Tibial nerve (tissue), 4 donors: ENCODE data around the gene FBLL1. TPM values are rescaled to one million over a fixed set of nuclear protein-coding genes. Genes with fewer than 3 reads are reported as not detected.
"Not testable (repeated sequence)": the region's sequence is repeated elsewhere in the genome, so short reads cannot be mapped to it uniquely, and the experiment has no call there.

Source experiments
- DNase-seq, 2 donors: peaks; one replicate each; pipeline ENCODE4 v3.0.0-alpha.2; 2019; ENCODE audit warnings: low spot score in 2 of 2
- H3K27ac ChIP-seq, 4 donors: fragments of 200-600 bp; sonication (generic) in 3 of 4; one replicate each; pipeline ENCODE4 v1.5.1; 2017 to 2019; ENCODE audit warnings: mild to moderate bottlenecking in 1 of 4
- H3K27me3 ChIP-seq, 2 donors: fragments of 200-600 bp; sonication (generic) in 1 of 2; one replicate each; pipeline versions ENCODE4 v1.5.1 to v1.6.0; 2017 to 2019
- H3K36me3 ChIP-seq, 3 donors: fragments of 200-600 bp; sonication (generic); one replicate each; pipeline ENCODE4 v1.5.1; 2018 to 2019
- H3K4me1 ChIP-seq, 4 donors: fragments of 200-600 bp; sonication (generic) in 3 of 4; one replicate each; pipeline ENCODE4 v1.5.1; 2017 to 2019
- H3K4me3 ChIP-seq, 4 donors: fragments of 200-600 bp; sonication (generic) in 3 of 4; one replicate each; pipeline ENCODE4 v1.5.1; 2017 to 2019; ENCODE audit warnings: mild to moderate bottlenecking in 1 of 4, moderate library complexity in 1 of 4
- H3K9me3 ChIP-seq, 4 donors: fragments of 200-600 bp; sonication (generic) in 3 of 4; one replicate each; pipeline ENCODE4 v1.5.1; 2017 to 2019
- EP300 ChIP-seq, 2 donors: sonication (generic); formaldehyde crosslinking; IDR thresholded peaks; one replicate each; pipeline ENCODE4 v1.6.1; 2017; ENCODE audit warnings: antibody characterized with exemption in 2 of 2, mild to moderate bottlenecking in 1 of 2
- POLR2A ChIP-seq, 2 donors: fragments of 450-650 bp; IDR thresholded peaks; one replicate each; pipeline ENCODE4 v1.6.1; 2017; ENCODE audit warnings: antibody characterized with exemption in 2 of 2, mild to moderate bottlenecking in 2 of 2, moderate library complexity in 2 of 2
- WGBS, 2 donors: methylation state at CpG; one replicate each; pipeline ENCODE4 v1.1.5; 2018; 5-methylcytosine and 5-hydroxymethylcytosine counted together
- total RNA-seq, 4 donors: library from RNA; depleted of rRNA; stranded (reverse); fragments of >200 nt; gene quantifications; one replicate each; pipeline ENCODE4 v1.1.0, GENCODE V29; 2016
- TF ChIP-seq, protein P1 (sequence below), 5 experiments: fragments of 200-600 bp in 3 of 5; fragments of 450-650 bp in 2 of 5; sonication (generic) in 3 of 5; IDR thresholded peaks; one replicate each; pipeline ENCODE4 v1.5.1; 2016 to 2019; ENCODE audit warnings: antibody characterized with exemption in 5 of 5, mild to moderate bottlenecking in 3 of 5, moderate library complexity in 2 of 5

The FBLL1 gene
- total RNA-seq, 4 donors from 2014 or later = not detected

DNA sequence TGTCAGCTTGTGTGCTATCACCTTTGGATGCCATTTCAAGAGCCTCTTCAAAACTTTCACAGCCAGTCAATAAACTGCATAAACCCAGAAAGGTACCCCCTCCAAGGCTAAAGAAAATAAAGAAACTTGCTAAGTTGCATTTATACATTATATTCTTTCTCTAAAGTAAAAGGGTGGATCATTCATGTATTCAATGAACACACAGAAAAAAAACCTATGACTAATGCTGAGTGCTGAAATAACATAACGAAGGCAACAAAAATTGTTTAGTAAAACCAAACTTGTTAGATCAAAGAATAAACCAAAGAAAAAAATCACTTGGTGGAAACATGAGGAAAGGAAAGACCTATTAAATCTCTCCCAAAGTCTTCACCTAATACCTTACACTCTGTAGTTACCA lies 34.9 kb downstream of the FBLL1 start:
- TF ChIP-seq EP300 (IDR thresholded peaks at IDR 0.05) = no peak
- TF ChIP-seq, protein P1, sequence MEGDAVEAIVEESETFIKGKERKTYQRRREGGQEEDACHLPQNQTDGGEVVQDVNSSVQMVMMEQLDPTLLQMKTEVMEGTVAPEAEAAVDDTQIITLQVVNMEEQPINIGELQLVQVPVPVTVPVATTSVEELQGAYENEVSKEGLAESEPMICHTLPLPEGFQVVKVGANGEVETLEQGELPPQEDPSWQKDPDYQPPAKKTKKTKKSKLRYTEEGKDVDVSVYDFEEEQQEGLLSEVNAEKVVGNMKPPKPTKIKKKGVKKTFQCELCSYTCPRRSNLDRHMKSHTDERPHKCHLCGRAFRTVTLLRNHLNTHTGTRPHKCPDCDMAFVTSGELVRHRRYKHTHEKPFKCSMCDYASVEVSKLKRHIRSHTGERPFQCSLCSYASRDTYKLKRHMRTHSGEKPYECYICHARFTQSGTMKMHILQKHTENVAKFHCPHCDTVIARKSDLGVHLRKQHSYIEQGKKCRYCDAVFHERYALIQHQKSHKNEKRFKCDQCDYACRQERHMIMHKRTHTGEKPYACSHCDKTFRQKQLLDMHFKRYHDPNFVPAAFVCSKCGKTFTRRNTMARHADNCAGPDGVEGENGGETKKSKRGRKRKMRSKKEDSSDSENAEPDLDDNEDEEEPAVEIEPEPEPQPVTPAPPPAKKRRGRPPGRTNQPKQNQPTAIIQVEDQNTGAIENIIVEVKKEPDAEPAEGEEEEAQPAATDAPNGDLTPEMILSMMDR (IDR thresholded peaks at IDR 0.05) = no peak
- no peak for TF ChIP-seq POLR2A (IDR thresholded peaks at IDR 0.05)
- no peak overlapping the region for H3K27ac ChIP-seq
- no peak overlapping the region for H3K4me3 ChIP-seq
- no peak for DNase-seq
- H3K4me1 ChIP-seq = peaks cover 0 to 18% (median 0%) of the 10 kb centered on the region in 4 donors
- H3K9me3 ChIP-seq = no peaks in the 10 kb centered on the region
- peaks cover 0 to 41% (median 0%) of the 10 kb centered on the region in 3 donors for H3K36me3 ChIP-seq
- 63 to 78% methylated on average over 1 of the region's 1 CpG for WGBS, 2 donors
- H3K27me3 ChIP-seq = no peaks in the 10 kb centered on the region

DNA sequence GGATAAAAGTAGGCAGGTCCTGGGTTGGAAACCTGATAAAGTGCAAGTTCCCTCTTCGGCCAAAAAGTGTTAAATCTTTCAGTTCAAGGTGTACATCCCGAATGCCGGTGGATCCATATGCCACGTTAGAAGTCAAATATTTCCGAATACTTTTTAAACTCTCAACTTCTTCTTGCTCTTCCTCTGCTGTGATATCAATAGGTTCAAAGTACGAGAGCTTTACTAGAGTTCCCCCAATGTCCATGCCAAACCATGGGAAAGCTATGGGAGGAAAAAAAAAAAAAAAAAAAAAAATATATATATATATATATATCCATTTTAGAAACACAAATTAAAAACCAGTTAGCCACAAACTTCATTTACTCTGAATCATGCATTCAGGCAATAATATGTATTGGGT lies 39.6 kb downstream of the FBLL1 start:
- WGBS, 2 donors = 96 to 98% methylated on average over 6 of the region's 6 CpGs
- Histone ChIP-seq H3K4me1 (no peaks in the 10 kb centered on the region), H3K4me3 (no peak overlapping the region), H3K9me3 (no peaks in the 10 kb centered on the region), H3K36me3 (peaks cover 0 to 24% (median 0%) of the 10 kb centered on the region in 3 donors), H3K27ac (no peak overlapping the region), H3K27me3 (no peaks in the 10 kb centered on the region)
- no peak for TF ChIP-seq EP300 (IDR thresholded peaks at IDR 0.05)
- no peak for DNase-seq

DNA sequence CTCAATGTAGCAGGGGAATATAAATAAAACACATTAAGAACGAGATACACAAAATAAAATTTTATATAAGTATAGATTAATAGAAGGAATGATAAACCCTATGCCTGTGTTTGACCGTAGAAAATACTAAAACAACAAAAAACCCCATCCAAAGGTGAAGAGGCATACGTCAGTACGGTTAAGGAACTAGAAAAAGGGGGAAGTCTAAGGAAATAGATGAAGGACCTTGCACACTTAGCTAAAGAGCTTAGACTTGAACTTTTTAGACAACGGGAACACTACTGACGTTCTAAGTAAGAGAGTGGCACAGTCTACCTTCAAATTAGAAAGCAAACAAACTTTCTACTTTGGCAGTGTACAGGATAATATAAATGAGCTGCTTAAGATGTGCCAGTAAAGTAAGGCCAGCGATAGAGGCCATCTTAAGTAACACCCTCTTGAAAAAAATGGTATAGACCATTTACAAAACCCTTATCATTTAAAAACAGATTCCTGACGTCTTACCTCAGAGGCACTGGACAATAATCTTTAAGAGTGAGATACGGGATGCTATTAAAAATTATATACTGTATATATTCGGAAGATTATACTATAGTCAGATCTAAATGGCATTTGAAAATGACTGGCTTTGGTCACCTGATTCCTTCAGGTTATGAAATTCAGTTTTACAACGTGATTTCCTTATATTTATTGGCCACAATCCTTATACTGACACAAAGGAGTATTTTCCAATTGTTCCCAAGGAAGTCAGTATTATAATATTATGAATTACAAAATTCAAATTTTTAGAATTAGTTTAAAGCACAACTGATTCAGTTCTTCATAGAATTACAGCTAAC lies 41.6 kb downstream of the FBLL1 start:
- Histone ChIP-seq H3K4me1 (peaks cover 0 to 4% (median 2%) of the 10 kb centered on the region in 4 donors), H3K36me3 (peaks cover 0 to 15% (median 0%) of the 10 kb centered on the region in 3 donors), H3K27me3 (no peaks in the 10 kb centered on the region), H3K4me3 (no peak overlapping the region), H3K27ac (no peak overlapping the region), H3K9me3 (no peaks in the 10 kb centered on the region)
- DNase-seq = no peak
- 89% methylated on average over 11 of the region's 11 CpGs for WGBS, 2 donors
- TF ChIP-seq POLR2A (IDR thresholded peaks at IDR 0.05) (no peak), EP300 (IDR thresholded peaks at IDR 0.05) (no peak)
- TF ChIP-seq, protein P1 (IDR thresholded peaks at IDR 0.05) = no peak

DNA sequence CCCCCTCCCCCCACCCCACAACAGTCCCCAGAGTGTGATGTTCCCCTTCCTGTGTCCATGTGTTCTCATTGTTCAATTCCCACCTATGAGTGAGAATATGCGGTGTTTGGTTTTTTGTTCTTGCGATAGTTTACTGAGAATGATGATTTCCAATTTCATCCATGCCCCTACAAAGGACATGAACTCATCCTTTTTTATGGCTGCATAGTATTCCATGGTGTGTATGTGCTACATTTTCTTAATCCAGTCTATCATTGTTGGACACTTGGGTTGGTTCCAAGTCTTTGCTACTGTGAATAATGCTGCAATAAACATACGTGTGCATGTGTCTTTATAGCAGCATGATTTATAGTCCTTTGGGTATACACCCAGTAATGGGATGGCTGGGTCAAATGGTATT lies 44.6 kb downstream of the FBLL1 start:
- not testable (repeated sequence) for H3K27me3 ChIP-seq, H3K27ac ChIP-seq, H3K36me3 ChIP-seq, H3K9me3 ChIP-seq, DNase-seq, H3K4me3 ChIP-seq
- peaks cover 0 to 29% (median 17%) of the 10 kb centered on the region in 4 donors for H3K4me1 ChIP-seq
- WGBS, 2 donors = 75 to 96% methylated on average over 2 of the region's 3 CpGs

DNA sequence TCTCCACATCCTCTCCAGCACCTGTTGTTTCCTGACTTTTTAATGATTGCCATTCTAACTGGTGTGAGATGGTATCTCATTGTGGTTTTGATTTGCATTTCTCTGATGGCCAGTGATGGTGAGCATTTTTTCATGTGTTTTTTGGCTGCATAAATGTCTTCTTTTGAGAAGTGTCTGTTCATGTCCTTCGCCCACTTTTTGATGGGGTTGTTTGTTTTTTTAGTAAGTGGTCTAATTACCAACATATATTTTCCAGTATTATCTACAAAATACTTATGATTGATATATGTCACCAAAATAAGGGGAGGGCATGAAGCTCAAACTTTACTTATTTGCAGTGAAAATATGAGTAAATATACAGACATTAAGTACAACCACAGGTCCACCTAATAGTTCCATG lies 45.1 kb downstream of the FBLL1 start:
- 100% methylated on average over 1 of the region's 1 CpG for WGBS, 2 donors
- H3K27me3 ChIP-seq, DNase-seq, H3K9me3 ChIP-seq, H3K4me3 ChIP-seq, H3K27ac ChIP-seq, H3K36me3 ChIP-seq: not testable (repeated sequence)
- H3K4me1 ChIP-seq = peaks cover 0 to 29% (median 17%) of the 10 kb centered on the region in 4 donors

DNA sequence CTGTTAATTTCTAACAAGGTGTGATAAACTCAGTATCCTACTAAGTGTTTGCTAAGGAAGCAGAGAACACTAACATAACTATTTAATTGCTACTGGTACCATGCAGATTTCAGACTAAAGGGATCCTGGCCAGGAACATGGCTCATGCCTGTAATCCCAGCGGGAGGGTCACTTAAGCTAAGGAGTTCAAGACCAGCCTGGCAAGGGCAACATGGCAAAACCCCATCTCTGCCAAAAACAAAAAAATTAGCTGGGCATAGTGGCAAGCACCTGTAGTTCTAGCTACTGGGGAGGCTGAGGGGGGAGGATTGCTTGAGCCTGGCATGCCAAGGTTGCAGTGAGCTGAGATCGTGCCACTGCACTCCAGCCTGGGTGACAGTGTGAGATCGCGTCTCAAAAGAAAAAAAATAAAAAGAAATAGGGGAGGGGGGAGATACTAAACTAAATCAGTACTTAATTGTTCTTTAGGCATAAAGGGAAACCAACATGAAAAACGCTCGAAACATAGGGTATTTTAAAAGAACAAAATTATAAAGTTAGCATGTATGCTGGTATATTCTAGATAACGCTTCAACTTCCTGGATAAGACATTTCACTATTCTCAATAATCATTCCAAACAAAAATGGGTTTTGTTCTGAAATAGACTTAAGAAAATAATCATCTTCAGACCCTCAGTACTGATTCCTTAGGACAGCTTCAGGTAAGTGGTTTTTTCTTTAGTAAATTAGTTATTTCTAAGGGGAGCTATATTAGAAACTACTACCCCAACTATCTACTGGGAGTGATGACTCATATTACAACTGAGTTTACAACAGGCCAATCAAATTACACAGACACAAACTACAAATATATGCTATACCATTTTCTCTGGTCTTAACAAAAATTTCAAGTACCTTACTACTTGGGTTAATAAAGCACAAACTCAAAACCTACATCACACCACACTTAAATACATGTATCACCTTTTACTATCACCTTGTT lies 46.6 kb downstream of the FBLL1 start:
- Histone ChIP-seq H3K27me3 (no peaks in the 10 kb centered on the region), H3K9me3 (no peaks in the 10 kb centered on the region), H3K36me3 (no peaks in the 10 kb centered on the region), H3K4me3 (no peak overlapping the region), H3K4me1 (peaks cover 0 to 35% (median 17%) of the 10 kb centered on the region in 4 donors), H3K27ac (no peak overlapping the region)
- TF ChIP-seq EP300 (IDR thresholded peaks at IDR 0.05) (no peak), POLR2A (IDR thresholded peaks at IDR 0.05) (no peak)
- TF ChIP-seq, protein P1 (IDR thresholded peaks at IDR 0.05) = no peak
- WGBS, 2 donors = 68 to 75% methylated on average over 7 of the region's 7 CpGs
- DNase-seq = no peak
